Mesendoderm (in vitro differentiated cells): ENCODE data around the gene AREL1.

Experiments
- DNase-seq: peaks from one replicate; pipeline ENCODE4 v3.0.0; 2013
- H2AK5ac ChIP-seq: 2 replicates; pipeline ENCODE4 v1.6.1; 2013; ENCODE audit warnings: low read length, inconsistent platforms
- H2BK120ac ChIP-seq: 2 replicates; pipeline ENCODE4 v1.6.1; 2013; ENCODE audit warnings: low read depth, mild to moderate bottlenecking, low read length, moderate library complexity, mixed read lengths
- H2BK15ac ChIP-seq: replicated peaks from 2 replicates; pipeline ENCODE4 v1.6.1; 2013; ENCODE audit warnings: low read depth, mild to moderate bottlenecking, moderate library complexity
- H2BK5ac ChIP-seq: 2 replicates; pipeline ENCODE4 v1.6.1; 2013; ENCODE audit warnings: low read length, inconsistent platforms
- H3K18ac ChIP-seq: 2 replicates; pipeline ENCODE4 v1.6.1; 2013; ENCODE audit warnings: mild to moderate bottlenecking, low read length, mixed read lengths
- H3K23ac ChIP-seq: one replicate; pipeline ENCODE4 v1.6.1; 2013; ENCODE audit warnings: low read length
- H3K27ac ChIP-seq: 2 replicates; pipeline ENCODE4 v1.5.1; 2013; ENCODE audit warnings: low read depth, mild to moderate bottlenecking, inconsistent platforms, low read length, moderate library complexity
- H3K27me3 ChIP-seq: 2 replicates; pipeline ENCODE4 v1.6.1; 2013; ENCODE audit warnings: low read length, control low read depth, mild to moderate bottlenecking, inconsistent platforms; ENCODE audit not compliant: insufficient read depth, poor library complexity
- H3K36me3 ChIP-seq: 2 replicates; pipeline ENCODE4 v1.6.1; 2013; ENCODE audit warnings: low read length, inconsistent platforms; ENCODE audit not compliant: control insufficient read depth, insufficient read depth
- H3K4ac ChIP-seq: one replicate; pipeline ENCODE4 v1.6.1; 2013; ENCODE audit warnings: low read depth, mild to moderate bottlenecking, low read length, moderate library complexity
- H3K4me1 ChIP-seq: 2 replicates; pipeline ENCODE4 v1.6.1; 2013; ENCODE audit warnings: low read depth, low read length, inconsistent platforms; ENCODE audit not compliant: control insufficient read depth
- H3K4me2 ChIP-seq: 2 replicates; pipeline ENCODE4 v1.6.1; 2013; ENCODE audit warnings: low read length
- H3K4me3 ChIP-seq: 2 replicates; pipeline ENCODE4 v1.5.1; 2013; ENCODE audit warnings: mild to moderate bottlenecking, low read length
- H3K56ac ChIP-seq: one replicate; pipeline ENCODE4 v1.6.1; 2013; ENCODE audit warnings: low read length
- H3K79me1 ChIP-seq: 2 replicates; pipeline ENCODE4 v1.6.1; 2013; ENCODE audit warnings: low read length, inconsistent platforms
- H3K79me2 ChIP-seq: 2 replicates; pipeline ENCODE4 v1.6.1; 2013; ENCODE audit warnings: mild to moderate bottlenecking, low read length; ENCODE audit not compliant: control insufficient read depth, insufficient read depth
- H3K9ac ChIP-seq: 2 replicates; pipeline ENCODE4 v1.6.1; 2013; ENCODE audit warnings: low read length, inconsistent platforms
- H4K5ac ChIP-seq: one replicate; pipeline ENCODE4 v1.6.1; 2013; ENCODE audit warnings: low read length
- H4K8ac ChIP-seq: one replicate; pipeline ENCODE4 v1.6.1; 2013; ENCODE audit warnings: low read depth, mild to moderate bottlenecking, control low read depth, low read length, moderate library complexity
- WGBS: extraction: QIAGEN DNeasy Blood & Tissue Kit; methylation state at CpG from one replicate; pipeline ENCODE4 v1.1.7; 2013; ENCODE audit warnings: low lambda C conversion rate, missing lambda C conversion rate; ENCODE audit not compliant: insufficient coverage; ENCODE audit errors: extremely low coverage; 5-methylcytosine and 5-hydroxymethylcytosine counted together

AREL1 gene

DNA sequence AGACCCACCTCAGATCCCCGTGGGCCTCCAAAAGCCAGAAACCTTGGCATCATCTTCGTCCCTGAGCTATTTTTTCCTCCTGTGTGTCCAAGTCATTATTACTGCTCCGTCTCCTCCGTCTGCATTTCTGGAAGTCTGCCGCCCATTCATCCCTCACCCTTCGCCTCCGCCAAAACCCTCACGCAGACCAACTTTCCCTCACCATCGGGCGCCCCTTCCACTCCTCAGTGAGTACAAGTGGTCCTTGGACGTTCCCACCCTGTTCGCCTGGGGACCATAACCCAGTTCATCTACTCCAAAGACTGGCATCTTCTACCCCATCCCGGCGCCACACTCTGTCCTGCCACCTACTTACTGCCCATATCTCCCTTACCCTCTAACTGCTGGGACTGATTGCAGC, 97.1 kb downstream of the AREL1 start:
- WGBS: 100% methylated on average over 4 of the region's 14 CpGs
- Histone ChIP-seq H2AK5ac (no peak overlapping the region), H3K79me1 (no peaks in the 10 kb centered on the region), H4K5ac (no peak overlapping the region), H3K4ac (no peak overlapping the region), H3K79me2 (no peaks in the 10 kb centered on the region), H3K9ac (no peak overlapping the region), H4K8ac (no peak overlapping the region), H3K4me3 (no peak overlapping the region), H3K36me3 (no peaks in the 10 kb centered on the region), H2BK15ac (no peak overlapping the region), H3K4me2 (no peak overlapping the region), H3K56ac (no peak overlapping the region), H3K27ac (no peak overlapping the region), H3K23ac (no peak overlapping the region), H3K18ac (no peak overlapping the region), H2BK120ac (no peak overlapping the region), H3K27me3 (peaks cover 14% of the 10 kb centered on the region), H3K4me1 (peaks cover 29% of the 10 kb centered on the region), H2BK5ac (no peak overlapping the region)
- DNase-seq: no peak

- Histone ChIP-seq H3K79me1 (no peaks in the 10 kb centered on the region), H3K4me1 (peaks cover 22% of the 10 kb centered on the region), H3K23ac (no peak overlapping the region), H3K4me3 (no peak overlapping the region), H3K4ac (no peak overlapping the region), H3K56ac (no peak overlapping the region), H3K27me3 (peaks cover 23% of the 10 kb centered on the region), H3K27ac (no peak overlapping the region), H3K18ac (no peak overlapping the region), H3K36me3 (no peaks in the 10 kb centered on the region), H4K8ac (no peak overlapping the region), H2BK15ac (no peak overlapping the region), H4K5ac (no peak overlapping the region), H2BK120ac (no peak overlapping the region), H3K79me2 (no peaks in the 10 kb centered on the region), H3K4me2 (no peak overlapping the region), H3K9ac (no peak overlapping the region), H2AK5ac (no peak overlapping the region), H2BK5ac (no peak overlapping the region)
- no peak for DNase-seq
- WGBS: no CpG with 5 or more reads among the region's 8 CpGs
These were observed 98.1 kb downstream of the AREL1 start for GRCh38 chr14:74614508-74615495.

GRCh38 chr14:74613211-74613914, 99.5 kb downstream of the AREL1 start:
- DNase-seq: no peak
- no peak overlapping the region for H2AK5ac ChIP-seq
- no peak overlapping the region for H4K5ac ChIP-seq
- no peak overlapping the region for H2BK120ac ChIP-seq
- H3K79me1 ChIP-seq: no peaks in the 10 kb centered on the region
- H3K4me1 ChIP-seq: peaks cover 11% of the 10 kb centered on the region
- H3K9ac ChIP-seq: no peak overlapping the region
- no peaks in the 10 kb centered on the region for H3K36me3 ChIP-seq
- no peak overlapping the region for H4K8ac ChIP-seq
- H3K56ac ChIP-seq: no peak overlapping the region
- H2BK5ac ChIP-seq: no peak overlapping the region
- no peak overlapping the region for H3K18ac ChIP-seq
- H3K4me3 ChIP-seq: no peak overlapping the region
- WGBS: no CpG with 5 or more reads among the region's 16 CpGs
- H3K27me3 ChIP-seq: peaks cover 23% of the 10 kb centered on the region
- H3K27ac ChIP-seq: no peak overlapping the region
- H3K23ac ChIP-seq: no peak overlapping the region
- H2BK15ac ChIP-seq: no peak overlapping the region
- no peaks in the 10 kb centered on the region for H3K79me2 ChIP-seq
- H3K4ac ChIP-seq: no peak overlapping the region
- no peak overlapping the region for H3K4me2 ChIP-seq

DNA sequence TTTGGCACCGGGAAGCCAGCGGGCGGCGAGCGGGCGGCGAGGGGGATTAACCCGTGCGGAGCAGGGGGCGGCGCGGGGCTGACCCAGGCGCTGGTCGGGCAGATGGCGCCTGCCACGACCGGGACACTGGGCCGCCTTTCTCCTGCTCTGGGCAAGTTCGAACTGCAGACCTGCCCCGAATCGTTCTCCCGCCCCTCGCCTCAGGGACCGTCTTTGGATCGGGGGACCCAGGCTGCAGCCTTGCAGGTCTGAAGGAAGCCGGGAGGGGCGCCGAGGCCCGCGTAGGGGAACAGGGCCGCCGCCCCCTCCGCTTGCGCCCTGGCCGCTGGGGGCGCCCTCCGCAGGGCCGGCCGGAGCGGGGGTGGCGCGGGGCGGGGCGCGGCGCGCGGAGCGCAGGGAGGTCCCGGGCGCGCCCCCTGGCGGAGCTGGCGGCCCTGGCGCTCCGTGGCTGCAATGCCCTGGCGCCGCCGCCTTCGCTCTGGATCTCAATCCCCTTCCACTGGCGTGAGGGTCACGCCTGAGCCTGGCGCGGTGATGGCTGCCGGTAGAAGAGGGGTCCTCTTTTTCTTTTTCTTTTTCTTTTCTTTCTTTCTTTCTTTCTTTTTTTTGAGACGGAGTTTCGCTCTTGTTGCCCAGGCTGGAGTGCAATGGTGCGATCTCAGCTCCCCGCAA, 100.4 kb downstream of the AREL1 start:
- Histone ChIP-seq H4K8ac (no peak overlapping the region), H2BK15ac (no peak overlapping the region), H2BK5ac (no peak overlapping the region), H3K4me2 (peak overlapping the region; percentile 28), H2BK120ac (no peak overlapping the region), H4K5ac (no peak overlapping the region), H3K23ac (no peak overlapping the region), H3K56ac (peak overlapping the region; percentile 78), H2AK5ac (no peak overlapping the region), H3K4me1 (peaks cover 7% of the 10 kb centered on the region), H3K9ac (peak overlapping the region; percentile 50), H3K4me3 (peak overlapping the region; percentile 13), H3K79me1 (no peaks in the 10 kb centered on the region), H3K79me2 (no peaks in the 10 kb centered on the region), H3K27ac (no peak overlapping the region), H3K4ac (no peak overlapping the region), H3K18ac (peak overlapping the region; percentile 30), H3K36me3 (no peaks in the 10 kb centered on the region), H3K27me3 (peaks cover 23% of the 10 kb centered on the region)
- peak; percentile 91 for DNase-seq
- no CpG with 5 or more reads among the region's 69 CpGs for WGBS

- Histone ChIP-seq H3K27me3 (peaks cover 23% of the 10 kb centered on the region), H3K4me1 (peaks cover 5% of the 10 kb centered on the region), H3K79me1 (no peaks in the 10 kb centered on the region), H4K8ac (no peak within 1 kb of the TSS), H2BK120ac (no peak within 1 kb of the TSS), H3K36me3 (no peaks in the 10 kb centered on the region), H4K5ac (no peak within 1 kb of the TSS), H3K23ac (no peak within 1 kb of the TSS), H2BK15ac (no peak within 1 kb of the TSS), H3K4me2 (peak within 1 kb of the TSS; percentile 28), H3K56ac (peak within 1 kb of the TSS; percentile 78), H3K79me2 (no peaks in the 10 kb centered on the region), H3K4ac (no peak within 1 kb of the TSS), H3K18ac (peak within 1 kb of the TSS; percentile 30), H2BK5ac (no peak within 1 kb of the TSS), H2AK5ac (no peak within 1 kb of the TSS), H3K9ac (peak within 1 kb of the TSS; percentile 50), H3K4me3 (peak within 1 kb of the TSS; percentile 13), H3K27ac (no peak within 1 kb of the TSS)
- DNase-seq: peak; percentile 45
- no CpG with 5 or more reads among the region's 70 CpGs for WGBS
These were observed 101.1 kb downstream of the AREL1 start, which contains the start of gene LTBP2 for GRCh38 chr14:74611650-74612349. TSS of gene LTBP2 (minus strand) at chr14:74612237. CDS start at chr14:74611944, 293 bp downstream.
